Fibroblast of lung (primary cell): ENCODE data around the gene IFNA14. TPM values are rescaled to one million over a fixed set of nuclear protein-coding genes. Genes with fewer than 3 reads are reported as not detected.

Experiments
- DNase-seq, 2 donors: peaks; one replicate each; pipeline versions ENCODE4 v3.0.0 to v3.0.0-alpha.2; 2010; ENCODE audit warnings: low read depth in 2 of 2
- H2AFZ ChIP-seq: 2 replicates; pipeline ENCODE4 v1.5.1; 2012; ENCODE audit warnings: low read length, control low read depth, inconsistent platforms
- H3K27ac ChIP-seq: 2 replicates; pipeline ENCODE4 v1.5.1; 2011; ENCODE audit warnings: low read length, control low read depth; ENCODE audit not compliant: insufficient read depth
- H3K27me3 ChIP-seq: 2 replicates; pipeline ENCODE4 v1.5.1; 2011; ENCODE audit warnings: mild to moderate bottlenecking, low read length; ENCODE audit not compliant: control insufficient read depth, insufficient read depth
- H3K36me3 ChIP-seq: 2 replicates; pipeline ENCODE4 v1.5.1; 2011; ENCODE audit warnings: low read length; ENCODE audit not compliant: control insufficient read depth, insufficient read depth
- H3K4me1 ChIP-seq: 2 replicates; pipeline ENCODE4 v1.5.1; 2011; ENCODE audit warnings: low read length; ENCODE audit not compliant: control insufficient read depth, insufficient read depth; ENCODE audit errors: extremely low read depth
- H3K4me2 ChIP-seq: 2 replicates; pipeline ENCODE4 v1.5.1; 2011; ENCODE audit warnings: low read length, control low read depth; ENCODE audit not compliant: insufficient read depth; ENCODE audit errors: extremely low read depth
- H3K4me3 ChIP-seq, 4 experiments: fragments of 200-600 bp in 1 of 4; sonication (generic) in 1 of 4; replicated peaks in 1 of 4; 2 replicates each; pipeline ENCODE4 v1.5.1; 2011 to 2016; ENCODE audit warnings: low read length in 4 of 4, low read depth in 3 of 4, mild to moderate bottlenecking in 3 of 4, control low read depth in 2 of 4, inconsistent platforms in 1 of 4, mixed read lengths in 1 of 4; ENCODE audit not compliant: insufficient read depth in 1 of 4; ENCODE audit errors: control extremely low read depth in 1 of 4
- H3K79me2 ChIP-seq: 2 replicates; pipeline ENCODE4 v1.5.1; 2012; ENCODE audit warnings: mild to moderate bottlenecking, low read length, inconsistent platforms; ENCODE audit not compliant: control insufficient read depth, insufficient read depth
- H3K9ac ChIP-seq: 2 replicates; pipeline ENCODE4 v1.5.1; 2011; ENCODE audit warnings: mild to moderate bottlenecking, low read length, control low read depth; ENCODE audit not compliant: insufficient read depth
- H3K9me3 ChIP-seq: 2 replicates; pipeline ENCODE4 v1.5.1; 2012; ENCODE audit warnings: low read depth, low read length; ENCODE audit not compliant: control insufficient read depth, insufficient read depth
- H4K20me1 ChIP-seq: 2 replicates; pipeline ENCODE4 v1.5.1; 2011; ENCODE audit warnings: low read length; ENCODE audit not compliant: control insufficient read depth, insufficient read depth; ENCODE audit errors: extremely low read depth
- CTCF ChIP-seq, 2 donors: IDR thresholded peaks in 1 of 2; conservative IDR thresholded peaks in 1 of 2; 1 replicate in 1 of 2; 2 replicates in 1 of 2; pipeline ENCODE4 v1.5.1; 2011 to 2012; ENCODE audit warnings: low read length in 2 of 2, control low read depth in 1 of 2, inconsistent platforms in 1 of 2, low read depth in 1 of 2, mild to moderate bottlenecking in 1 of 2
- EZH2 ChIP-seq: IDR thresholded peaks from 2 replicates; pipeline ENCODE4 v1.5.1; 2012; ENCODE audit warnings: low read length, control low read depth, mild to moderate bottlenecking; ENCODE audit errors: missing control alignments
- polyA minus RNA-seq: library from RNA; depleted of rRNA, polyadenylated mRNA; stranded (reverse); fragments of >200 nt; gene quantifications from 2 replicates; pipeline ENCODE4 v1.2.3, GENCODE V29; 2011; ENCODE audit warnings: low replicate concordance
- polyA plus RNA-seq, 2 donors: library from polyadenylated mRNA; depleted of rRNA in 1 of 2; stranded (reverse) in 1 of 2; unstranded in 1 of 2; fragments of >200 nt; gene quantifications; 2 replicates each; pipeline ENCODE4 v1.2.1, GENCODE V29; 2011 to 2012; ENCODE audit warnings: missing spikeins in 1 of 2
- total RNA-seq: library from RNA; depleted of rRNA; stranded (reverse); fragments of >200 nt; gene quantifications from 2 replicates; pipeline ENCODE4 v1.2.1, GENCODE V29; 2014

Gene IFNA14
- total RNA-seq (not detected in 2 replicates), polyA plus RNA-seq (not detected in 2 replicates), polyA minus RNA-seq (not detected in 2 replicates)
- polyA plus RNA-seq (2012) = not detected in 2 replicates

GRCh38 chr9:21239911-21240310 lies at the start of gene IFNA14:
Gene IFNA14 (minus strand): TSS chr9:21240005. CDS start chr9:21239935, 70 bp downstream.
- DNase-seq = no peak
- no peak within 1 kb of the TSS for H3K4me3 ChIP-seq
- no peaks in the 10 kb centered on the region for H3K79me2 ChIP-seq
- H3K4me1 ChIP-seq = no peaks in the 10 kb centered on the region
- TF ChIP-seq EZH2 (no peak), CTCF (conservative IDR thresholded peaks at IDR 0.05 in 1 of 2, IDR thresholded peaks at IDR 0.05 in 1 of 2; ENCODE audit: low read depth in 1 of 2, low read length in 2 of 2) (no peak)
- no peak within 1 kb of the TSS for H3K27ac ChIP-seq
- no peak within 1 kb of the TSS for H2AFZ ChIP-seq
- H3K9me3 ChIP-seq = no peaks in the 10 kb centered on the region
- H4K20me1 ChIP-seq = no peaks in the 10 kb centered on the region
- no peaks in the 10 kb centered on the region for H3K36me3 ChIP-seq
- H3K4me2 ChIP-seq = no peak within 1 kb of the TSS
- no peak within 1 kb of the TSS for H3K9ac ChIP-seq
- H3K27me3 ChIP-seq = no peaks in the 10 kb centered on the region

GRCh38 chr9:21287280-21287679 lies 47.5 kb upstream of the IFNA14 start:
- Histone ChIP-seq H3K4me1 (no peaks in the 10 kb centered on the region), H3K4me2 (no peak overlapping the region), H3K9me3 (no peaks in the 10 kb centered on the region), H3K4me3 (no peak overlapping the region), H3K79me2 (no peaks in the 10 kb centered on the region), H3K36me3 (no peaks in the 10 kb centered on the region), H3K9ac (no peak overlapping the region), H2AFZ (no peak overlapping the region), H3K27ac (no peak overlapping the region), H3K27me3 (no peaks in the 10 kb centered on the region), H4K20me1 (no peaks in the 10 kb centered on the region)
- TF ChIP-seq CTCF (conservative IDR thresholded peaks at IDR 0.05 in 1 of 2, IDR thresholded peaks at IDR 0.05 in 1 of 2; ENCODE audit: low read depth in 1 of 2, low read length in 2 of 2) (no peak), EZH2 (no peak)
- no peak for DNase-seq

GRCh38 chr9:21286659-21287058 lies 46.9 kb upstream of the IFNA14 start:
- Histone ChIP-seq H3K27me3 (no peaks in the 10 kb centered on the region), H2AFZ (no peak overlapping the region), H3K4me2 (no peak overlapping the region), H3K27ac (no peak overlapping the region), H4K20me1 (no peaks in the 10 kb centered on the region), H3K4me3 (no peak overlapping the region), H3K9me3 (no peaks in the 10 kb centered on the region), H3K36me3 (no peaks in the 10 kb centered on the region), H3K79me2 (no peaks in the 10 kb centered on the region), H3K4me1 (no peaks in the 10 kb centered on the region), H3K9ac (no peak overlapping the region)
- TF ChIP-seq EZH2 (no peak), CTCF (conservative IDR thresholded peaks at IDR 0.05 in 1 of 2, IDR thresholded peaks at IDR 0.05 in 1 of 2; ENCODE audit: low read depth in 1 of 2, low read length in 2 of 2) (no peak)
- DNase-seq = no peak
